ENCODE results near the gene LDB3. TPM values are rescaled to one million over a fixed set of nuclear protein-coding genes. Genes with fewer than 3 reads are reported as not detected.

Gene LDB3
- total RNA-seq, 1 donor from 2014 or later: 4.7 TPM

- no peak overlapping the region for H3K4me3 ChIP-seq
- H3K27ac ChIP-seq: peak overlapping the region; percentile 20
- no peaks in the 10 kb centered on the region for H3K27me3 ChIP-seq
- peaks cover 13% of the 10 kb centered on the region for H3K4me1 ChIP-seq
- no peak for TF ChIP-seq CTCF (IDR thresholded peaks at IDR 0.05)
- TF ChIP-seq POLR2AphosphoS5 (IDR thresholded peaks at IDR 0.05; ENCODE audit: insufficient read depth in 1 of 2, low read depth in 1 of 2): no peak
- no peak for TF ChIP-seq POLR2A (IDR thresholded peaks at IDR 0.05)
- intact Hi-C loops (cut with DNase I): no loop called here
- H3K36me3 ChIP-seq: no peaks in the 10 kb centered on the region
- no peak for DNase-seq (ENCODE audit: extremely low spot score in 2 of 2)
- no peaks in the 10 kb centered on the region for H3K9me3 ChIP-seq
Observed at GRCh38 chr10:86744067-86744725, 75.9 kb downstream of the LDB3 start.

- no peak for TF ChIP-seq POLR2A (IDR thresholded peaks at IDR 0.05)
- no peak for TF ChIP-seq CTCF (IDR thresholded peaks at IDR 0.05)
- TF ChIP-seq POLR2AphosphoS5 (IDR thresholded peaks at IDR 0.05; ENCODE audit: insufficient read depth in 1 of 2, low read depth in 1 of 2): no peak
- no peaks in the 10 kb centered on the region for H3K27me3 ChIP-seq
- no peaks in the 10 kb centered on the region for H3K9me3 ChIP-seq
- H3K36me3 ChIP-seq: no peaks in the 10 kb centered on the region
- H3K4me3 ChIP-seq: no peak overlapping the region
- H3K27ac ChIP-seq: no peak overlapping the region
- no peak for DNase-seq (ENCODE audit: extremely low spot score in 2 of 2)
- intact Hi-C loops (cut with DNase I): no loop called here
- peaks cover 13% of the 10 kb centered on the region for H3K4me1 ChIP-seq
Observed at GRCh38 chr10:86747796-86748581, 79.7 kb downstream of the LDB3 start.

DNA sequence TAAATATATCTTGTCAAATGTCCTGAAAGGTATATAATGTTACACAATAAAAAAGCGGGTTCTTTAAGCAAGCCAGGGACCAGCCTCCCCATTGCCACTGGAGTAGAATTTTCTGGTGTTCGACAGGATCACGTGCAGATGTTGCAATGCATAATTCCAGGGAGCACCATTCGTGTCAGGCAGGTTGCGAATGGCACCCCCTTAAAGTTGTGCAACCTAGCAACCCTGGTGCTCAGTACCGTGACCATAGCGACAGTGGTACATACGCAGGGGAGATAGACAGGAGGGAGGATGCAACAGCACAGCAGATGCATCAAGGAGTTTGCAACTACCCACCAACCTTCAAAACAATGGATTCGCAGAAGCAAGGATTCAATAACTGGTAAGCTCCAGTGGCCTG lies 81.5 kb downstream of the LDB3 start:
- peaks cover 3% of the 10 kb centered on the region for H3K4me1 ChIP-seq
- H3K27ac ChIP-seq: no peak overlapping the region
- TF ChIP-seq CTCF (IDR thresholded peaks at IDR 0.05) (no peak), POLR2A (IDR thresholded peaks at IDR 0.05) (no peak), POLR2AphosphoS5 (IDR thresholded peaks at IDR 0.05; ENCODE audit: insufficient read depth in 1 of 2, low read depth in 1 of 2) (no peak)

GRCh38 chr10:86751477-86751876 lies 83.2 kb downstream of the LDB3 start:
- no peaks in the 10 kb centered on the region for H3K27me3 ChIP-seq
- H3K27ac ChIP-seq: no peak overlapping the region
- no peaks in the 10 kb centered on the region for H3K9me3 ChIP-seq
- no peak for TF ChIP-seq CTCF (IDR thresholded peaks at IDR 0.05)
- no peak for TF ChIP-seq POLR2AphosphoS5 (IDR thresholded peaks at IDR 0.05; ENCODE audit: insufficient read depth in 1 of 2, low read depth in 1 of 2)
- TF ChIP-seq POLR2A (IDR thresholded peaks at IDR 0.05): no peak
- intact Hi-C loops (cut with DNase I): no loop called here
- DNase-seq (ENCODE audit: extremely low spot score in 2 of 2): no peak
- peaks cover 12% of the 10 kb centered on the region for H3K4me1 ChIP-seq
- no peak overlapping the region for H3K4me3 ChIP-seq
- H3K36me3 ChIP-seq: no peaks in the 10 kb centered on the region

More for the DNA sequence above, 81.5 kb downstream of the LDB3 start:
- H3K4me3 ChIP-seq: no peak overlapping the region
- DNase-seq (ENCODE audit: extremely low spot score in 2 of 2): no peak
- no peaks in the 10 kb centered on the region for H3K9me3 ChIP-seq
- H3K36me3 ChIP-seq: no peaks in the 10 kb centered on the region
- intact Hi-C loops (cut with DNase I): no loop called here
- no peaks in the 10 kb centered on the region for H3K27me3 ChIP-seq

DNA sequence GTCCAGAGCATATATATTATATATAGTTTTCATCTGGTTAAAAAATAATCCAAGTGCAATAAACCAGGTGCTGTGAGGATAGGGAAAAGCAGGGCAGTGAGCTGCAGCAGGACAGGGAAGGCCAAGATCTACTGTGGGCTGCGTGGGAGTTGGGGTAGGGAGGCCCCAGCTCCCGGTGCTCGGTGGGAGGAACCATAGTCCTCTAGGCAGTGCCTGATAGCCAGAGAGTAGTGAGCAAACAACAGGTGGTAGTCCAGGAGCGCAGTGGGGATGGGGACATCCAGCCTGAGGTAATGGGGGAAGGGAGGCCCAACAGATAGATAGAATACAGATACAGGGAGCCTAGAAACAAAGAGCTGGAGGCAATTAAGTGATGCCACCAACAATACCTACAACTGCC lies 84.0 kb downstream of the LDB3 start:
- H3K27ac ChIP-seq: no peak overlapping the region
- no peaks in the 10 kb centered on the region for H3K36me3 ChIP-seq
- intact Hi-C loops (cut with DNase I): no loop called here
- H3K4me1 ChIP-seq: peaks cover 12% of the 10 kb centered on the region
- H3K4me3 ChIP-seq: no peak overlapping the region
- no peak for DNase-seq (ENCODE audit: extremely low spot score in 2 of 2)
- H3K27me3 ChIP-seq: no peaks in the 10 kb centered on the region
- no peak for TF ChIP-seq POLR2AphosphoS5 (IDR thresholded peaks at IDR 0.05; ENCODE audit: insufficient read depth in 1 of 2, low read depth in 1 of 2)
- no peak for TF ChIP-seq POLR2A (IDR thresholded peaks at IDR 0.05)
- no peak for TF ChIP-seq CTCF (IDR thresholded peaks at IDR 0.05)
- H3K9me3 ChIP-seq: no peaks in the 10 kb centered on the region
